Measurements from ENCODE around the gene LY6G5C.

The LY6G5C gene

GRCh38 chr6:31719001-31719400 lies 38.1 kb upstream of the LY6G5C start:
- no peak for TF ChIP-seq CTCF (IDR thresholded peaks at IDR 0.05; ENCODE audit: extremely low read depth, missing control alignments)
- no peak for DNase-seq (ENCODE audit: low spot score)

GRCh38 chr6:31718265-31718664 lies 37.4 kb upstream of the LY6G5C start:
- no peak for DNase-seq (ENCODE audit: low spot score)
- TF ChIP-seq CTCF (IDR thresholded peaks at IDR 0.05; ENCODE audit: extremely low read depth, missing control alignments) = no peak

- no peak for TF ChIP-seq CTCF (IDR thresholded peaks at IDR 0.05; ENCODE audit: extremely low read depth, missing control alignments)
- DNase-seq (ENCODE audit: low spot score) = no peak
Observed at GRCh38 chr6:31717499-31718222, 36.8 kb upstream of the LY6G5C start.

- no peak for DNase-seq (ENCODE audit: low spot score)
Observed at GRCh38 chr6:31715022-31715958, 34.4 kb upstream of the LY6G5C start, which contains the start of gene LY6G6D. Gene LY6G6D, plus strand, starts transcription at chr6:31715348. Its CDS starts 8 bp downstream, at chr6:31715356.

GRCh38 chr6:31713991-31714684 lies 33.3 kb upstream of the LY6G5C start:
- TF ChIP-seq CTCF (IDR thresholded peaks at IDR 0.05; ENCODE audit: extremely low read depth, missing control alignments) = no peak
- DNase-seq (ENCODE audit: low spot score) = no peak

More at GRCh38 chr6:31715022-31715958, 34.4 kb upstream of the LY6G5C start, which contains the start of gene LY6G6D:
- TF ChIP-seq CTCF (IDR thresholded peaks at IDR 0.05; ENCODE audit: extremely low read depth, missing control alignments) = no peak

GRCh38 chr6:31713465-31713864 lies 32.6 kb upstream of the LY6G5C start:
- no peak for TF ChIP-seq CTCF (IDR thresholded peaks at IDR 0.05; ENCODE audit: extremely low read depth, missing control alignments)
- DNase-seq (ENCODE audit: low spot score) = no peak
